Kidney (tissue), 14 donors: ENCODE measurements around the gene IL1RAPL1. TPM values are rescaled to one million over a fixed set of nuclear protein-coding genes. Genes with fewer than 3 reads are reported as not detected.

Source experiments
- DNase-seq, 5 donors: peaks; one replicate each; pipeline ENCODE4 v3.0.0-alpha.2; 2013 to 2020
- FAIRE-seq: peaks from 2 replicates; lab custom pipeline; 2012; peaks lifted over from hg19 to GRCh38; lab: Jason Lieb, UNC
- H3K27ac ChIP-seq, 2 donors: one replicate each; pipeline ENCODE4 v1.7.0; 2013; ENCODE audit warnings: low read depth in 2 of 2, low read length in 2 of 2, inconsistent platforms in 1 of 2
- H3K27me3 ChIP-seq: one replicate; pipeline ENCODE4 v1.7.1; 2013; ENCODE audit warnings: low read length, inconsistent platforms; ENCODE audit not compliant: control insufficient read depth, insufficient read depth
- H3K36me3 ChIP-seq, 3 donors: one replicate each; pipeline versions ENCODE4 v1.7.0 to v1.7.1; 2013; ENCODE audit warnings: low read length in 3 of 3, control low read depth in 1 of 3, inconsistent platforms in 1 of 3; ENCODE audit not compliant: insufficient read depth in 3 of 3, control insufficient read depth in 2 of 3
- H3K4me1 ChIP-seq, 3 donors: one replicate each; pipeline versions ENCODE4 v1.7.0 to v1.7.1; 2013; ENCODE audit warnings: low read length in 3 of 3, inconsistent platforms in 1 of 3, low read depth in 1 of 3; ENCODE audit not compliant: control insufficient read depth in 2 of 3, insufficient read depth in 2 of 3
- H3K4me3 ChIP-seq, 3 donors: one replicate each; pipeline versions ENCODE4 v1.7.0 to v1.8.1; 2013; ENCODE audit warnings: low read length in 3 of 3, control low read depth in 1 of 3, inconsistent platforms in 1 of 3
- H3K9ac ChIP-seq, 3 donors: one replicate each; pipeline versions ENCODE4 v1.7.0 to v1.7.1; 2013; ENCODE audit warnings: low read length in 3 of 3, control low read depth in 1 of 3, inconsistent platforms in 1 of 3
- H3K9me3 ChIP-seq, 3 donors: one replicate each; pipeline versions ENCODE4 v1.7.0 to v1.7.1; 2013; ENCODE audit warnings: low read length in 3 of 3, control low read depth in 1 of 3, inconsistent platforms in 1 of 3; ENCODE audit not compliant: control insufficient read depth in 2 of 3, insufficient read depth in 1 of 3
- intact Hi-C: fragments of 100-400 bp; cut with DNase I; formaldehyde crosslinking; loops from one replicate; pipeline ENCODE4 v1.11.1; 2022
- polyA plus RNA-seq: library from polyadenylated mRNA; stranded (reverse); fragments of 350-450 nt; fragmentation: Illumina TruSeq; extraction: RNeasy Lipid Tissue Mini Kit (QIAGEN cat#74804); gene quantifications from one replicate; pipeline ENCODE4 v1.2.3, GENCODE V29; 2014; ENCODE audit warnings: low read depth, low replicate concordance; ENCODE audit not compliant: insufficient read depth
- total RNA-seq: library from RNA; stranded (reverse); fragmentation: NEBNext Ultra II Directional; extraction: Animal tissue kit (Norgen Biotek cat#: 25700); gene quantifications from one replicate; pipeline ENCODE4 v1.2.1, GENCODE V29; 2021
- TF ChIP-seq, protein P1 (sequence below): IDR thresholded peaks from 3 replicates; pipeline ENCODE4 v1.5.1; 2012; ENCODE audit warnings: mild to moderate bottlenecking, moderate library complexity, borderline replicate concordance; ENCODE audit not compliant: insufficient read depth; ENCODE audit errors: extremely low read depth
- donor health status: control.
- donor health status: control.
- donor health status: control.
- donor health status: control.
- donor health status: control.
- donor health status: DM: yes; HTN: yes; CAD: no.
- donor health status: Normal renal cell carcinoma (clear cell type).

IL1RAPL1 gene
- total and polyA plus RNA-seq, 2 donors from 2014 or later: 0.19 TPM; not detected in 1

DNA sequence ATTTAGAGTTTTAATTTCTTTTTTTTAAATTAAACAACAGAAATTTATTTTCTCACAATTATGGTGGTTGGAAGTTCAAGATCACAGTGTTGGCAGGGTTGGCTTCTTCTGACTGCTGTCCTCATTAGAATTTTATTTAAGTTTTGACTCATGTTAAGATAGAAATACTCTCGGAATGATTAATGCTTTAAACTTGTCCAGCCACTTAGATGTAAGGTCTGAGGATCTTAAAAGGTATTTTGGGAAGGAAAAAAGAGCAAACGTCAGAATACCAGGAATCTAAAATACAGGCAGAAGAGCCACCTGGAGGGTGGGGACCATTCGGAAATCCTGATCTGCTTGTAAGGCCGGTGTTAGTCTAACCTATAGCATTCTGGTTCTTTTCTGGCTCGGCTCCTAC, 1205.1 kb downstream of the IL1RAPL1 start:
- Histone ChIP-seq H3K27ac (no peak overlapping the region), H3K9ac (no peak overlapping the region), H3K4me3 (no peak overlapping the region), H3K9me3 (no peaks in the 10 kb centered on the region), H3K27me3 (no peaks in the 10 kb centered on the region), H3K4me1 (no peaks in the 10 kb centered on the region), H3K36me3 (no peaks in the 10 kb centered on the region)
- TF ChIP-seq, protein P1, sequence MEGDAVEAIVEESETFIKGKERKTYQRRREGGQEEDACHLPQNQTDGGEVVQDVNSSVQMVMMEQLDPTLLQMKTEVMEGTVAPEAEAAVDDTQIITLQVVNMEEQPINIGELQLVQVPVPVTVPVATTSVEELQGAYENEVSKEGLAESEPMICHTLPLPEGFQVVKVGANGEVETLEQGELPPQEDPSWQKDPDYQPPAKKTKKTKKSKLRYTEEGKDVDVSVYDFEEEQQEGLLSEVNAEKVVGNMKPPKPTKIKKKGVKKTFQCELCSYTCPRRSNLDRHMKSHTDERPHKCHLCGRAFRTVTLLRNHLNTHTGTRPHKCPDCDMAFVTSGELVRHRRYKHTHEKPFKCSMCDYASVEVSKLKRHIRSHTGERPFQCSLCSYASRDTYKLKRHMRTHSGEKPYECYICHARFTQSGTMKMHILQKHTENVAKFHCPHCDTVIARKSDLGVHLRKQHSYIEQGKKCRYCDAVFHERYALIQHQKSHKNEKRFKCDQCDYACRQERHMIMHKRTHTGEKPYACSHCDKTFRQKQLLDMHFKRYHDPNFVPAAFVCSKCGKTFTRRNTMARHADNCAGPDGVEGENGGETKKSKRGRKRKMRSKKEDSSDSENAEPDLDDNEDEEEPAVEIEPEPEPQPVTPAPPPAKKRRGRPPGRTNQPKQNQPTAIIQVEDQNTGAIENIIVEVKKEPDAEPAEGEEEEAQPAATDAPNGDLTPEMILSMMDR: no peak
- no peak for DNase-seq
- intact Hi-C loops: no loop called here
- no peak for FAIRE-seq

DNA sequence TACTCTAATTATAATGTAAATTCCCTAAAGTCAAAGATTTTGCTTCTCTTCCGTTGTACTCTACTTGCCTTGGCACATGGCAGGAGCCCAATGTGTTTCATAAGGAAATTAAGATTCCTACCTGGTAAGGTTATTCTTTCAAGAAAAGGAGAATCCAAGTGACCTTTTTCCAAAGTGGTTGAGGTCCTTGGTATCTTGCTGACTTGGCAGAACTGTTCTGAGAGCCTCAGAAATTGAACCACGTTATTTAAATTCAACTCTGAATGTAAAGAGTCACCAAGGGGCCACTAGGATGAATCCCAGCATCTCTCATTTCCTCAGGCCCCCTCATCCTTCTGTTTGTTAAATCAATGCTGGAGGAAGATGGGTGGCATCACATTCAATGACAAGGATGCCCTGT, 1209.9 kb downstream of the IL1RAPL1 start:
- no peak overlapping the region for H3K27ac ChIP-seq
- TF ChIP-seq, protein P1: no peak
- no peaks in the 10 kb centered on the region for H3K27me3 ChIP-seq
- no peak overlapping the region for H3K4me3 ChIP-seq
- no peak for FAIRE-seq
- no peaks in the 10 kb centered on the region for H3K36me3 ChIP-seq
- H3K4me1 ChIP-seq: no peaks in the 10 kb centered on the region
- intact Hi-C loops: no loop called here
- H3K9ac ChIP-seq: no peak overlapping the region
- DNase-seq: no peak
- H3K9me3 ChIP-seq: no peaks in the 10 kb centered on the region

DNA sequence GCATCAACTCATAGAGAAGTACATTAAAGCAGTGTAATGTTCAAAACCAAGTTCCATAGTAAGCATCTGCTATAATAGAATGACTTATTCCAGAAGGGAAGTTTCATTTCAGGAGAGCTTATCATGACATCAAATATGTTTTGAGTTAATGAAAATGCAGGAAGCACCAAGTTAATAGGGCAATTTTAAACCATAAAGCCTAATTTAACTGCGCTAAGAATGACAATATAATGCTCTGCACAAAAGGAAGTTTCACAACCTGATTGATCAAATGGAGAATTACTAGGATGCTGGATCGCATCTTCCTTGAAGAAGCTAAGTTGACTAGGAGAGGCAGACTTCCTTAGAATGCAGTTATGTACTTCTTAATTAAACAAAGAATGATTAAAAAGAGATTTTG, 1211.2 kb downstream of the IL1RAPL1 start:
- DNase-seq (no peak), FAIRE-seq (peak; percentile 13)
- Histone ChIP-seq H3K4me1 (no peaks in the 10 kb centered on the region), H3K27me3 (no peaks in the 10 kb centered on the region), H3K27ac (no peak overlapping the region), H3K9me3 (no peaks in the 10 kb centered on the region), H3K9ac (no peak overlapping the region), H3K4me3 (no peak overlapping the region), H3K36me3 (no peaks in the 10 kb centered on the region)
- intact Hi-C loops: no loop called here
- TF ChIP-seq, protein P1: no peak

DNA sequence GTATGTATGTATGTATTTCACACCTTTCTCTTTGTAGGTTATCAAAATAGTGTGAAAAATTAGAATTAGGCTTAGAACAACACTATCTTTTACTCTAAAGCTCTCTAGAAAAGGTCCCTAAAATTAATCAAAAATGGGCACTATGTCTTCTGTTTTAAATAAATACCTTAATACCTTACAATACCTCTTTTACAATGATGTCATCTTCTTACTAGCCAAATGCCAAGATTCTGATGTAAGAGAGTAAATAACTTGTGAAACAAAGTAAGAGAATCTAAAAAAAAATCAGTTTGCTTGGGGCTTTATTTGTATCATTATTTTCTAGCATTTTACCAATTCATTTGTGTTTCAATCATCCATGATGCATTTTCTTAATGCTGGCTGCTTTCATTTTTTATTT, 1225.9 kb downstream of the IL1RAPL1 start:
- FAIRE-seq (no peak), DNase-seq (no peak)
- intact Hi-C loops: no loop called here
- no peaks in the 10 kb centered on the region for H3K4me1 ChIP-seq
- H3K4me3 ChIP-seq: no peak overlapping the region
- H3K36me3 ChIP-seq: no peaks in the 10 kb centered on the region
- H3K9me3 ChIP-seq: no peaks in the 10 kb centered on the region
- TF ChIP-seq, protein P1: no peak
- H3K9ac ChIP-seq: no peak overlapping the region
- no peak overlapping the region for H3K27ac ChIP-seq
- H3K27me3 ChIP-seq: no peaks in the 10 kb centered on the region
